Heart left ventricle (tissue), 16 donors: ENCODE measurements around the gene PLA2G12A. TPM values are rescaled to one million over a fixed set of nuclear protein-coding genes. Genes with fewer than 3 reads are reported as not detected.

Experiments
- ATAC-seq, 4 donors: fragments of 200-7000 bp; cut with Tn5 transposase; one replicate each; pipeline ENCODE4 v1.9.1; 2020 to 2022; ENCODE audit warnings: moderate library complexity in 4 of 4, mild to moderate bottlenecking in 3 of 4, moderate number of reproducible peaks in 1 of 4
- DNase-seq, 5 donors: peaks; one replicate each; pipeline ENCODE4 v3.0.0-alpha.2; 2020
- H3K27ac ChIP-seq, 12 donors: fragments of 200-600 bp; sonication (generic) in 4 of 12; one replicate each; pipeline versions ENCODE4 v1.5.0 to v1.8.0; 2016 to 2022; ENCODE audit warnings: mild to moderate bottlenecking in 2 of 12
- H3K27me3 ChIP-seq, 9 donors: fragments of 200-600 bp; sonication (generic) in 2 of 9; one replicate each; pipeline versions ENCODE4 v1.5.1 to v1.8.0; 2016 to 2022; ENCODE audit warnings: mild to moderate bottlenecking in 3 of 9
- H3K36me3 ChIP-seq, 9 donors: fragments of 200-600 bp; sonication (generic) in 2 of 9; one replicate each; pipeline versions ENCODE4 v1.5.0 to v1.8.0; 2018 to 2022; ENCODE audit warnings: mild to moderate bottlenecking in 2 of 9
- H3K4me1 ChIP-seq, 12 donors: fragments of 200-600 bp; sonication (generic) in 4 of 12; one replicate each; pipeline versions ENCODE4 v1.5.0 to v1.8.0; 2016 to 2022; ENCODE audit warnings: mild to moderate bottlenecking in 3 of 12
- H3K4me3 ChIP-seq, 12 donors: fragments of 200-600 bp; sonication (generic) in 4 of 12; one replicate each; pipeline versions ENCODE4 v1.5.0 to v1.8.0; 2017 to 2022; ENCODE audit warnings: mild to moderate bottlenecking in 9 of 12, moderate library complexity in 4 of 12
- H3K9me3 ChIP-seq, 12 donors: fragments of 200-600 bp; sonication (generic) in 4 of 12; one replicate each; pipeline versions ENCODE4 v1.5.0 to v1.8.0; 2016 to 2022; ENCODE audit warnings: mild to moderate bottlenecking in 1 of 12
- POLR2A ChIP-seq, 2 donors: fragments of 450-650 bp; IDR thresholded peaks; one replicate each; pipeline ENCODE4 v1.6.1; 2017; ENCODE audit warnings: antibody characterized with exemption in 2 of 2, mild to moderate bottlenecking in 2 of 2, moderate library complexity in 2 of 2
- WGBS, 4 donors: extraction: QIAGEN DNeasy Blood & Tissue Kit in 2 of 4; methylation state at CpG; one replicate each; pipeline versions ENCODE4 v1.1.5 to v1.1.7; 2013 to 2018; 5-methylcytosine and 5-hydroxymethylcytosine counted together
- intact Hi-C, 10 donors: fragments of 100-400 bp; cut with DNase I; formaldehyde crosslinking; loops; one replicate each; pipeline versions ENCODE4 v1.11.1 to v1.14.2; 2022
- polyA plus RNA-seq, 2 donors: library from polyadenylated mRNA; stranded (reverse); fragments of 200-250 nt; gene quantifications; one replicate each; pipeline ENCODE4 v1.2.3, GENCODE V29; 2013
- total RNA-seq, 9 donors: library from RNA; depleted of rRNA in 2 of 9; stranded (reverse); fragments of >200 nt in 2 of 9; fragmentation: NEBNext Ultra II Directional in 3 of 9; extraction: Animal tissue kit (Norgen Biotek cat#: 25700) in 3 of 9; gene quantifications; one replicate each; pipeline versions ENCODE4 v1.1.0 to v1.2.4, GENCODE V29; 2016 to 2023
- TF ChIP-seq, protein P1 (sequence below), 12 donors: fragments of 200-600 bp; sonication (generic) in 4 of 12; IDR thresholded peaks; one replicate each; pipeline versions ENCODE4 v1.5.0 to v1.8.0; 2018 to 2022; ENCODE audit warnings: antibody characterized with exemption in 12 of 12, mild to moderate bottlenecking in 5 of 12
- donor health status: ischemic (EF 13 %, LVEDD 7.1; RV severe dilation, severe dysfunction).
- donor health status: healthy with polysubstance abuse.
- donor health status: DM: no; HTN: yes; CAD: no.
- donor health status: DM: no; HTN: no; CAD: no.
- donor health status: ischemic (EF 25% LVEDD 6.9; RV normal size, moderate dysfunction).
- donor health status: ischemic (EF 25% LVEDD 5.7; RV mildly dilated, moderate dysfunction).
- donor health status: healthy.
- donor health status: DM: yes; HTN: yes; CAD: no.
- donor health status: ischemic (EF 35%, LVEDD 5.7; RV mildly dilated, moderate dysfunction).
- donor health status: nonischemic (EF 11% LVEDD 7.7; RV severe dilation, severe dysfunction).
- donor health status: DM: yes; HTN: yes; CAD: no.
- donor health status: PGD.
- donor health status: ischemic (EF 29% LVEDD 5.4; RV normal size, mild dysfunction).
- donor health status: nonischemic (EF 23%, LVEDD 6.1; RV moderate dilation, normal function).

PLA2G12A gene
- total and polyA plus RNA-seq, 11 donors, result 15.7 to 68.5 (median 55.8) TPM

DNA sequence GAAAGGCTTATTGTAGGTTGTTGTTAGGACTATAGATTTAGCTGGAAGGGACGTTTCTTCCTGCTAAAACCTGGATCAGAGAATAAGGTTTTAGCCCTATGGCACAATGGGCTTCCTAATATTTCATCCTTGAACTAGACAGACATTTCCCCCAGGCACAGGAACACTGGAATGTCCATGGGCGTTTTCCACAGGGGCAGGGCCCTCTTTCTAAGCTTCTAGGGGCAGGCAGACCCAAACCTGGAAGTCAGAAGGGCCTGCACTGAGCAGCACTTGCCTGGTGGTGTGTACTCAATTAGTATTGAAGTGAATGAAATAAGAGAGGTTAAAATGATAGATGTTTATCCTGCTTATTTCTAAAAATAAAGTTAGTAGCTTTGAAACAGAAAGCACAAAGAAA, 67.8 kb downstream of the PLA2G12A start:
- Histone ChIP-seq H3K27ac (no peak overlapping the region), H3K9me3 (no peaks in the 10 kb centered on the region), H3K4me1 (peaks cover 0 to 10% (median 0%) of the 10 kb centered on the region in 12 donors), H3K27me3 (no peaks in the 10 kb centered on the region), H3K4me3 (no peak overlapping the region), H3K36me3 (peaks cover 0 to 46% (median 4%) of the 10 kb centered on the region in 9 donors)
- TF ChIP-seq, protein P1, sequence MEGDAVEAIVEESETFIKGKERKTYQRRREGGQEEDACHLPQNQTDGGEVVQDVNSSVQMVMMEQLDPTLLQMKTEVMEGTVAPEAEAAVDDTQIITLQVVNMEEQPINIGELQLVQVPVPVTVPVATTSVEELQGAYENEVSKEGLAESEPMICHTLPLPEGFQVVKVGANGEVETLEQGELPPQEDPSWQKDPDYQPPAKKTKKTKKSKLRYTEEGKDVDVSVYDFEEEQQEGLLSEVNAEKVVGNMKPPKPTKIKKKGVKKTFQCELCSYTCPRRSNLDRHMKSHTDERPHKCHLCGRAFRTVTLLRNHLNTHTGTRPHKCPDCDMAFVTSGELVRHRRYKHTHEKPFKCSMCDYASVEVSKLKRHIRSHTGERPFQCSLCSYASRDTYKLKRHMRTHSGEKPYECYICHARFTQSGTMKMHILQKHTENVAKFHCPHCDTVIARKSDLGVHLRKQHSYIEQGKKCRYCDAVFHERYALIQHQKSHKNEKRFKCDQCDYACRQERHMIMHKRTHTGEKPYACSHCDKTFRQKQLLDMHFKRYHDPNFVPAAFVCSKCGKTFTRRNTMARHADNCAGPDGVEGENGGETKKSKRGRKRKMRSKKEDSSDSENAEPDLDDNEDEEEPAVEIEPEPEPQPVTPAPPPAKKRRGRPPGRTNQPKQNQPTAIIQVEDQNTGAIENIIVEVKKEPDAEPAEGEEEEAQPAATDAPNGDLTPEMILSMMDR (IDR thresholded peaks at IDR 0.05), result no peak
- TF ChIP-seq POLR2A (IDR thresholded peaks at IDR 0.05), result no peak
- intact Hi-C loops, result loop anchor here in 3 of 10 donors (5.0 to 10.0 kb wide), 2 partner anchors 235 to 237 kb away; no protein-coding TSS in a partner anchor
- ATAC-seq (no peak), DNase-seq (no peak)
- WGBS, 4 donors, result 59 to 75% (median 70%) methylated on average over 2 of the region's 2 CpGs

Other genes with a start within 250 kb of the PLA2G12A start
- 10 to 100 TPM in 1 of 9 donors, 1 to 10 TPM in 8; 2.6 to 15.1 (median 4.7) TPM for gene MCUB, start 169.8 kb downstream of the PLA2G12A start, total RNA-seq
- gene MCUB, start 169.8 kb downstream of the PLA2G12A start, polyA plus RNA-seq, result 1 to 10 TPM; 1.6 to 4.3 TPM
- 10 to 100 TPM in 1 of 9 donors, 1 to 10 TPM in 8; 3.5 to 16.4 (median 6.5) TPM for gene CASP6, start 26.6 kb downstream of the PLA2G12A start, total RNA-seq
- 1 to 10 TPM; 4.4 to 5.7 TPM for gene CASP6, start 26.6 kb downstream of the PLA2G12A start, polyA plus RNA-seq
- gene CFI, start 71.9 kb upstream of the PLA2G12A start, total RNA-seq, result 10 to 100 TPM in 3 of 9 donors, 1 to 10 TPM in 6; 6.2 to 52.0 (median 9.0) TPM
- gene CFI, start 71.9 kb upstream of the PLA2G12A start, polyA plus RNA-seq, result 10 to 100 TPM in 1 of 2 donors, 1 to 10 TPM in 1; 6.3 to 11.2 TPM
- 10 to 100 TPM in 2 of 9 donors, 1 to 10 TPM in 7; 3.2 to 10.9 (median 8.5) TPM for gene GAR1, start 85.7 kb upstream of the PLA2G12A start, total RNA-seq
- 10 to 100 TPM; 13.1 to 22.3 TPM for gene GAR1, start 85.7 kb upstream of the PLA2G12A start, polyA plus RNA-seq
- gene RRH, start 97.9 kb upstream of the PLA2G12A start, total RNA-seq, result under 1 TPM in 1 of 9 donors, not detected in 8; 0.21 TPM
- gene RRH, start 97.9 kb upstream of the PLA2G12A start, polyA plus RNA-seq, result under 1 TPM in 1 of 2 donors, not detected in 1; 0.06 TPM
- gene LRIT3, start 118.0 kb upstream of the PLA2G12A start, total RNA-seq, result not detected
- under 1 TPM in 1 of 2 donors, not detected in 1; 0.08 TPM for gene LRIT3, start 118.0 kb upstream of the PLA2G12A start, polyA plus RNA-seq
- gene EGF, start 182.8 kb upstream of the PLA2G12A start, total RNA-seq, result 10 to 100 TPM in 4 of 9 donors, 1 to 10 TPM in 5; 5.4 to 15.0 (median 9.7) TPM
- 1 to 10 TPM; 1.3 to 3.7 TPM for gene EGF, start 182.8 kb upstream of the PLA2G12A start, polyA plus RNA-seq